ENCODE measurements around the gene C11orf68. TPM values are rescaled to one million over a fixed set of nuclear protein-coding genes. Genes with fewer than 3 reads are reported as not detected.

Gene C11orf68
- polyA plus RNA-seq, 1 donor = 30.6 TPM

DNA sequence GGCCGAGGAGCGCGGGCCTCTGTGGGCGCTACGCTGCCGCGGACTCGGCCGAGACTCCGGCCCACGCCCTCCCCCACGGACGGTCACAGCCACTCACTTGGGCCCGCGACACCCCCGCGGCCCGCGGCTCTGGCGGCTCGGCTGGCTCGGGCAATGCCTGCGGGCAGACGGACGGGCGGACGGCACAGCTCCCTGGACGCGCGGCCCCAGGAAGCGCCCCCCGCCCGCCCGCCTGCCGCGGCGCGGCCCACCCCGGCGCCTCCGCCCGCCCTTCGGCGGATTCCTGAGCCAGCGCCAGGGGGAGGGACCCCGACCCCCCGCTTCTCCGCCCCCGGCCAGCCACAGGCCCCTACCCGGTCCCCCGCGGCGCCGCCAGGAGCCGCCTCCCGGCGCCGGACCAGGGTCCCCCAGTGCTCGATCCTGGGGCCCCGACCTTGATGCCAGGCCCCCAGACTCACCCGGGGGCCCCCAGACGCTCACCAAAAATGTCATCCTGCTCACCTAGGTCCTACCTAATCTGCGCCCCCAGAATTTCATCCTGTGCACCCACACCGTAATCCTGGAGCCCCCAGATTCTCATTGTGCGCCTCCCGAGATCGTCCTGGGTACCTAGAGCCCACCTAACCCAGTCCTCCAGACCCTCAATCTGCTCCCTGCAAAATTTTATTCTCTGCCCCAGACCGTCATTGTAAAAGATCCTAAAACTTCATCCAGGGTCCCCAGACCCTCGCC is 46.1 kb downstream of the C11orf68 start, which contains the start of gene EFEMP2:
TSS of gene EFEMP2 (minus strand) at position 215 of the 732 bp plus-strand sequence. CDS start 446 bp downstream, outside the sequence.
- DNase-seq = no peak

DNA sequence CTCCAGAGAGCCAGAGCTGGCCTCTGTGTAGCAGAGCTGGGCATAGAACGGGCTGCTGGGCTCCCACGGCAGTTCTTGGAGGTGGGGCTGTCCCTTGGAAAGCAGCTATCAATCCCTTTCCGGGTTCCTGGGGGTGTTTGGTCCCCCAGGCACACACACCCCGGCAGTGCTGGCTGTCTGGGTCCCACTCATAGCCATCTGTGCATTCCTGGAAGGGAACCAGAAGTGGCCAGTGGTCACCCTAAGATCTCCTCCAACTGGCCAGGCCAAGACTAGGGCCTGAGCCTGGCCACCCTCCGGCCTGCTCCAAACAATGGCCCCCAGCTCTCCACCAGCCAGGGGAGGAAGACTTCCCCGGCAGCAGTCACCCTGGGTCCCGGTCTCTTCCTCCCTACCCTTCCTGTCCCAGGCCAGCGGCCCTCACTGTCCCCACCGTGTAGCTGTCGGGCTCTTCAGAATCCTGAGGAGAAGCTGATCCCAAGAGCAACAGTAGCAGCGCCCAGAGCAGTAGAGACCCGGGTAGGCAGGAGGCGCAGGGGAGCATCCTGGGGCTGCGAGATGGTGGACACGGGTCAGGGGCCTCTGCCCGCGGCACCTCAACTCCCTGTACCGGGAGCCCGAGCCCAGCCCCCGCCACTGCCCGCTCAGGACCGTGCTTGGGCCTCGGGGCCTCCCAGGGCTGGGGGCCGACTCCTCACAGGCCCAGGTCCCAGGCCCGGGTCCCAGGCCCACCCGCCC is 46.9 kb downstream of the C11orf68 start:
- no peak for DNase-seq

DNA sequence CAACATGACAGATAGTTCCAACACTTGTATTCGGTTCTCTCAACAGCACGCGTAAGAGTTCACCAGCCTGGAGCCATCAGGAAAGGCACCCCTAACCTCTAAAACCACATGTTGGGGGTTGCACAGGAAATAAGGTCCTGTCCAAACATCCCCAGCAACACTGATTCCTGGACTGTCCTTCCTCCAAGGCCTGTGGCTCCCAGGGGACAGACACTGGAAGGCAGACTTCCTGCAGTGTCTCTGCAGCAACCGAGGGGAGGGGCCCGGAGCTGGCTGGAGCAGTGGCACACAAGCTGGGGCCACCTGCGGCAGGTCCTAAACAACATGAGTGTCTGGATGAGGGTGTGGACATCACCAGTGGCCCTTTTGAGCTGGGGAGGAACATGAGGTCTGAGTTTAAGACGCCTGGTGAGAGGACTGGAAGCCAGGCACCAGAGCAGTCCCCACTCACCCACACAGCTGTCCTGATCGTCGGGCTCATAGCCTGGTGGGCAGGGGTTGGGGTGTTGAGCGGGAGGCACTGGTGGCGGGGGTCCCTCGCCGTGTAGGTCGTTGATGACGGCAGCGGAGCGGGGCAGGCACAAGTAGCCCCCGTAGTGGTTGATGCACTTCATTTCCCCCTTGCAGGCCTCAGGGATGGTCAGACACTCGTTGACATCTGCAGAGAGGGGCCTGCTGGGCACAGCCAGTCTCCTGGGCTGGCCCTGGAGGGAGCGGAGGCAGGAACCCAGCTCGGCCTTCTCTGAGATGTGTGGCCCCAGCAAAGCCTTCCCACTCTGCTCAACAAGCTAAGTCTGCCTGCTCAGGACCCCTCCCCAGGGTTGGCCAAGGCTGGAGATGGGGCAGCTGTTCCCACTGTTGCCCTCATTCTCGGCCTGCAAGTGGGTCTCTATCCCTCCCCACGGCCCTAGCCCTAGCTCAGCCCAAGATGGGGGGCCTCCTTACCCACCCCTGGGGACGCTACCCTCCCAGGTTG is 47.9 kb downstream of the C11orf68 start:
- DNase-seq = no peak

DNA sequence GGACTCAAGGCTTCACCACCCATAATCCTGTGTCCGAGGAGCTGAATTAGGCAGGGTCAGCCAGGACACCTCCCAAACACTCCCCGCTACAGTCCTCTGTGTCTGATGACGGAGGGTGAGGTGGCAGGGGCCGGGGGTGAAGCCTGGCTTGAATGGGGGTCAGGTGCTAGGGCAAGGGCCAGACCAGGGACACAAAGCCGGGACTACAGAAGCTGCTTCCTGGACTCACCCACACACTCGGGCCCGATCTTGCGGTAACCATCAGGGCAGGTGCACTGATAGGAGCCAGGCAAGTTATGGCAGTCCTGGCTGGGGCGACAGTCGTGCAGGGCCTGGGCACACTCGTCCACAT is 48.6 kb downstream of the C11orf68 start:
- DNase-seq = no peak

- DNase-seq = no peak
Observed at GRCh38 chr11:65869643-65870306, 49.1 kb downstream of the C11orf68 start.

GRCh38 chr11:65868907-65869306 is 50.0 kb downstream of the C11orf68 start:
- DNase-seq = no peak

DNA sequence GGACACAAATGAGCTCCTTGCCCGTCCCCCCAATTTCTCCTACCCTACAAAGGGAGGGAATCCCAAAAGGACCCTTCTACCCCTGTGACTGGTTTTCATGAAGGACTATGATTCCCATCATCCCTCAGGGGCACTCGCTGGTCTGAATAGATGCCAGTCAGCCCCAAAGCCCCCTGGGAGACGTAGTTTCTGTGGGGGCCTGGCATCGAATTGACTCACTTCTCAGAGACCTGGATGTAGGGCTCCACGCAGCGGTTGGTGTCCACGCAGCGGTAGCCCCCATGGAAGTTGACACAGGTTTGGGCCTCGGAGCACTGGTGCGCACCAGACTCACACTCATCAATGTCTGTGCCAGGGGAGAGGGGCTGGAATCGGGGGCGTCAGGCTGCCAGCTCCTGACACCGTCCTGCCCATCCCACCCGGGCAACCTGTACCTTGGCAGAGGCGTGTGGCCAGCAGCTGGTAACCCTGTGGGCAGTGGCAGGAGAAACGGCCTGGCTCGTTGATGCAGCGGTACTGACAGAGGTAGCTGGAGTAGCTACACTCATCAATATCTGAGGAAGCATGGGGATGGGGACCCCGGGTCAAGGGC is 50.7 kb downstream of the C11orf68 start:
- DNase-seq = no peak

DNA sequence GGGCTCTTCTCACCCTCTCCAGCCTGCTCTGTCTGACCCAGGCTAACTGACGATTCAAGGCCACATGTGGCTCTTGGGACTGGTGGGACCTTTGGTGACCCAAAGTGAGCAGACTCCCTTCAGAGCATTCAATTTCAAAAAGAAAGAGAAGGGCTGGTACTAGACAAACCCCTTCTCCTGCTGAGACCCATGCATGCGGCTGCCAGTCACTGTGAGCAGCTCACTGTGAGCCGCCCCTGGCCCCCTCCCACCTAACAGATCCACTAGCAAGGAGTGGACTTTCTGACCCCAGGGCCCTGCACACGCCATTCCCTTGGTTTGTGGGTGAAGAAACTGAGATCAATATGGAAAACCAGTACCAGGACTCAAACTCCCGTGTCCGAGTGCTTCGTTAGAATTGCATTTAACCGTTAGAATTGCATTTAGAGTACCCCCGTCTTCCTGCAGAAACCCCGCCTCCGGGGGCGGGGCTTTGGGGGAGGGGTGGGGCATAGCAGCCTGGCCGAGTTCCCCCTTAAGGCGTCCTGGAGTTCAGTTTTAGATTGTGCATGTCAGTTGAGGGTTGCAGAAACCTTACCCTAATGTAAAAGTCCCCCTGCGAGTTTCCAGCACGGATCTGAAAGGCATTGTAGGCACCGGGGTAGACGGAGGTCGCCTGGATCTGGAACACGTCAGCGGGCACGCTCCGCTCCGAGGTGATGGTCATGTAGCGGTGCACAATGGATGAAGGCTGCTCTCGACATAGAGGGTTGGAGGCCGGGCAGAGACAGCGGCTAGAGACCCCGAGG is 51.4 kb downstream of the C11orf68 start:
- DNase-seq = no peak

Other genes starting within 250 kb of the C11orf68 start
- gene KAT5, start 206.8 kb downstream of the C11orf68 start, polyA plus RNA-seq (ENCODE audit: insufficient read length) = 71.7 TPM
- gene RNASEH2C, start 198.3 kb downstream of the C11orf68 start, polyA plus RNA-seq (ENCODE audit: insufficient read length) = 39.0 TPM
- gene AP5B1, start 138.1 kb downstream of the C11orf68 start, polyA plus RNA-seq (ENCODE audit: insufficient read length) = 7.6 TPM
- 11.0 TPM for gene OVOL1, start 132.0 kb downstream of the C11orf68 start, polyA plus RNA-seq (ENCODE audit: insufficient read length)
- 2.6 TPM for gene SNX32, start 85.1 kb downstream of the C11orf68 start, polyA plus RNA-seq (ENCODE audit: insufficient read length)
- gene CFL1, start 60.9 kb downstream of the C11orf68 start, polyA plus RNA-seq (ENCODE audit: insufficient read length) = 688 TPM
- gene MUS81, start 58.6 kb downstream of the C11orf68 start, polyA plus RNA-seq (ENCODE audit: insufficient read length) = 48.3 TPM
- 102 TPM for gene EFEMP2, start 46.3 kb downstream of the C11orf68 start, polyA plus RNA-seq (ENCODE audit: insufficient read length)
- gene CTSW, start 39.2 kb downstream of the C11orf68 start, polyA plus RNA-seq (ENCODE audit: insufficient read length) = 1.4 TPM
- gene FIBP, start 30.6 kb downstream of the C11orf68 start, polyA plus RNA-seq (ENCODE audit: insufficient read length) = 96.0 TPM
- gene CCDC85B, start 28.4 kb downstream of the C11orf68 start, polyA plus RNA-seq (ENCODE audit: insufficient read length) = 5.0 TPM
- not detected for gene FOSL1, start 18.7 kb downstream of the C11orf68 start, polyA plus RNA-seq (ENCODE audit: insufficient read length)
- 65.8 TPM for gene DRAP1, start 364 bp upstream of the C11orf68 start, polyA plus RNA-seq (ENCODE audit: insufficient read length)
- 0.23 TPM for gene TSGA10IP, start 26.4 kb upstream of the C11orf68 start, polyA plus RNA-seq (ENCODE audit: insufficient read length)
- gene SART1, start 42.7 kb upstream of the C11orf68 start, polyA plus RNA-seq (ENCODE audit: insufficient read length) = 48.6 TPM
- 31.7 TPM for gene EIF1AD, start 83.1 kb upstream of the C11orf68 start, polyA plus RNA-seq (ENCODE audit: insufficient read length)
- gene BANF1, start 83.4 kb upstream of the C11orf68 start, polyA plus RNA-seq (ENCODE audit: insufficient read length) = 233 TPM
- not detected for gene CST6, start 92.9 kb upstream of the C11orf68 start, polyA plus RNA-seq (ENCODE audit: insufficient read length)
- not detected for gene CATSPER1, start 107.4 kb upstream of the C11orf68 start, polyA plus RNA-seq (ENCODE audit: insufficient read length)
- gene GAL3ST3, start 130.1 kb upstream of the C11orf68 start, polyA plus RNA-seq (ENCODE audit: insufficient read length) = 3.8 TPM
- gene SF3B2, start 133.3 kb upstream of the C11orf68 start, polyA plus RNA-seq (ENCODE audit: insufficient read length) = 260 TPM
- 61.5 TPM for gene PACS1, start 151.2 kb upstream of the C11orf68 start, polyA plus RNA-seq (ENCODE audit: insufficient read length)

All from left kidney (tissue), 2 donors.